Measurements from ENCODE around the gene TMEM87A.
"Not testable (repeated sequence)": the region's sequence is repeated elsewhere in the genome, so short reads cannot be mapped to it uniquely, and the experiment has no call there.

Gene TMEM87A

GRCh38 chr15:42272939-42273899 lies at the start of gene TMEM87A, which contains the start of gene GANC:
TMEM87A (minus strand) TSS chr15:42273433; CDS start chr15:42273398, 35 bp downstream.
GANC (plus strand) TSS chr15:42273201; CDS start chr15:42274482, 1,281 bp downstream.
- DNase-seq, result peak; percentile 92

DNA sequence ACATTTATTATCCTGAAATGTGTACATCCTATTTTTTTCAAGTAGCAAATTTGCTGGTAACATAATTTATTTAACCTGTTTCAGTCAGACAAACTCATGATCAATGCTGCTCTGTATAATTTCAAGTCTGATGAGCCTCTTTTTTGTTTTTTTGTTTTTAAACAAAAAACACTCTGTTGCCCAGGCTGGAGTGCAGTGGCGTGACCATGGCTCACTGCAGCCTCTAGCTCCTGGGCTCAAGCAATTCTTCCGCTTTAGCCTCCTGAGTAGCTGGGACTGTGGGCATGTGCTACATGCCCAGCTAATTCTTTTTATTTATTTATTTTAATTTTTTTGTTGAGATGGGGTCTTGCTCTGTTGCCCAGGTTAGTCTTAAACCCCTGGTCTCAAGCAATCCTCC lies 46.0 kb upstream of the TMEM87A start:
- no peak for DNase-seq

DNA sequence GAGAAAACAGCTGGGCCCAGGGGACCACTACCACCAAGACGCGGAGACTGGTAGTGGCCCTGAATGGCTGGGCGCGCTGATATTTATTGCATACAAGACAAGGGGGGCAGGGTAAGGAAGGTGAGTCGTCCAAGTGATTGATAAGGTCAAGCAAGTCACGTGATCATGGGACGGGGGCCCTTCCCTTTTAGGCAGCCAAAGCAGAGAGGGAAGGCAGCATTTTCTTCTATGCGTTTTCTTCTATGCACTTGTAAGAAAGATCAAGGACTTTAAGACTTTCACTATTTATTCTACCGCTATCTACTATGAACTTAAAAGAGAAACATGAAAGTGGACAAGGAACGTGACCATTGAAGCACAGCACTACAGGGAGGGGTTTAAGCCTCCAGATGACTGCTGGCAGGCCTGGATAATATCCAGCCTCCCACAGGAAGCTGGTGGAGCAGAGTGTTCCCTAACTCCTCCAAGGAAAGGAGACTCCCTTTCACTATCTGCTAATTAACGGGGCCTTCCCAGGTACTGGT lies 43.1 kb upstream of the TMEM87A start:
- not testable (repeated sequence) for DNase-seq

DNA sequence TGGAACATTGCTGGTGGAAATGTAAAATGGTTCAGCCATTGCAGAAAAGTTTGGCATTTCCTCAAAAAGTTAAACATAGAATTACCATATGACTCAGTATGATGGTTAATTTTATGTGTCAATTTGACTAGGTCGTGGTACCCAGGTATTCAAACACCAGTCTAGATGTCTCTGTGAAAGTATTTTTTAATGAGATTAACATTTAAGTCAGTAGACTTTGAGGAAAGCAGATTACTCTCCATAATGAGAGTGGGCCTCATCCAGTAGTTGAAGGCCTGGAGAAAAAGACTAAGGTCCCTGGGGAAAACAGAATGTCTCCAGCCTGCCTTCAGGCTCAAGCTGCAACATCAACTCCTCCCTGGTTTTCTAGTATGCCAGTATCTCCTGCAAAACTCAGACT lies 42.3 kb upstream of the TMEM87A start:
- no peak for DNase-seq

- no peak for DNase-seq
These were observed 41.6 kb upstream of the TMEM87A start for GRCh38 chr15:42314818-42315217.

GRCh38 chr15:42313463-42313862 lies 40.2 kb upstream of the TMEM87A start:
- no peak for DNase-seq

DNA sequence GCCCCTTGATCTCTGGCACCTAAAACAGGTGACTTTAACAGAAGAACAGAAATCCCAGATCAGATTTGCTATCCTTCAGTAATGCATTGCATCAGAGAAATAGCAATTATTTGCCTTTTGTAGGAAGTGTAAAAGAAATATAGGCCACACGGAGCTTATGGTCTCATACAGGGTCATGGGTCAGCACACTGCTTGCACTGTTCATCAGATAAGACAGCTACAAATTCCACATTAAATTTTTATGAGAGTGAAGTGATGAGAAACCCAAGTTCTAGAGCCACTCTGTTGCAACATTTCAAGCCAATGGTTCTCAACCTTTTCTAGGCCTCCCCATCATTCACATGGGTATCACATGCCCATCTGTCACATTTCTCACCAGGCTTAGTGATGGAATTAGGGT lies 33.4 kb upstream of the TMEM87A start:
- DNase-seq, result no peak

- not testable (repeated sequence) for DNase-seq
These were observed 27.8 kb upstream of the TMEM87A start for GRCh38 chr15:42301004-42301403.

DNA sequence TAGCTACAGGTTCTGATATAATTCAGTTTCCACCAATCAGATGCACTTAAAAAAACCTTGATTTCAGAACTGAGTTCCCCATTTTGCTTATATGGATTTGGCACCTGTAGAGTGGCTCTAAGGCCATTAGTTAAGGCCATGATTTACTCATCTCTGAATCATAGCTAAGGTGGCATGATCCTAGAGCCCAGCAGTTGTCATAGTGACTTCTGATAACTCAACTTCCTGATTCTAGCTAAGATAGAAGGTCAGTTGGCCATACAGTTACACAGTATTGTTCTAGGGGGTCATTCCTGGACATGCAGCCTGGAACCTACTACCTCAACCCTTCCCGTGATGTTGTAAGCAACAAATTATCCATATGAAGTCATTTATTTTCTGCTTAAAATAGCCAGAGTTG lies 15.9 kb upstream of the TMEM87A start:
- no peak for DNase-seq

DNA sequence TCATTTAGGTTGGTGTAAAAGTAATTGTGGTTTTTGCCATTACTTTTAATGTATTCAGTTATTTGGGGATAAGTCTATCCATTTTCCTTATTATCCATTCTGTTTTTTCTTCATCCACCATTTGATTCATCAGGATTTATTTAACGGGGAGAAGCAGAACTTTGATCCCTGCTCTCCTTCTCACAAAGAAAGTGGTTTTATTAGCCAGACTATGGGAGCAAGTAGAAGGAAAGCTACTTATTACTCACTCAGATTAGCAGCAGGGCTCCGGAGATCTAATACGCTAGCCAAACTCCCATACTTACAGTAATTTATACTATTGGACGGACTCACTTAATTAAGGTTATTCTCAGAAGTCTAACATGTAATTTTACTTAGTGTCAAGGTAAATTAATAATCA lies 14.7 kb upstream of the TMEM87A start:
- DNase-seq, result no peak

DNA sequence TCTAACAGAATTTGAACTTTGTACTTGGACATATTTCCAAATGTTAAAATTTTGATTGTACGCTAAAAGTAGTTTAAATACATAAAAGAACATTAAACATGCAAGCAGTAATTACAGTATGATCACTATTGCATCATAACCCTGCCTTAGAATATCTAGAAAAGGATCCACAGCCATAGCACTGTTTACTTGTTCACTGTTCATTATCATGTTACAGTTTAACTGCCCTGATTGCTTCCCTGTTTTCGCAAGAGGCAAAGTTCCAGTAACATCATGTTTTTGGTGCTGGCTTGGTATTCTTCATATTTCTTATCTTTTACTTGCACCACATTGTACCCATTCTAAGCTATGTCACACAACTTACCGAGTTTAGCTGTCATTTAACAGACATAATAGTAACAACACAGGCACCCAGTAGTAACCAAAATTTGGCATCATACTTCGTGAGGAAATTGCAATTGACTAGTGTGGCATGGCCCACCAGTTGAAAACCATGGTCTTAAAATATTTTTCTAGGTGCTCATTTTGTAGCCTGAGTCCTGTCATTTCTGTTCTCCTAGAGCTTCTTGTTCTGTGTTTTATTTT lies 13.3 kb upstream of the TMEM87A start:
- DNase-seq, result no peak

- DNase-seq, result no peak
These were observed 11.8 kb upstream of the TMEM87A start for GRCh38 chr15:42285034-42285433.

DNA sequence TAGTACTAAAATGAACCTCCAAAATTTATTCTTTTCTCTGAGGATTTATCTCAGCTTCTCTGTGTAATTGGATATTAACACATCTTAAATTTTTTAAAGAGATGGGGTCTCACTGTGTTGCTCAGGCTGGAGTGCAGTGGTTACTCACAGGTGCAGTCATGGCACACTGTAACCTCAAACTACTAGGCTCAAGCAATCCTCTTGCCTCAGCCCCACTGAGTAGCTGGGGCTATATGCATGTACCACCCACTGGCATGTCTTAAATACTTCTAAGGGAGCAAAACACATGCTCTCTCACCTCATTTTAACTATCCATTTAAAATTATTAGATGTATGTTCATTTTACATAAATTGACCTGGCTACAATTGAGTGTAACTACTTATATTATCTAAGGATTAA lies 11.3 kb upstream of the TMEM87A start:
- no peak for DNase-seq

- no peak for DNase-seq
These were observed 10.4 kb upstream of the TMEM87A start for GRCh38 chr15:42283671-42284070.

- DNase-seq, result no peak
These were observed 9.7 kb upstream of the TMEM87A start for GRCh38 chr15:42282926-42283325.

GRCh38 chr15:42282344-42282743 lies 9.1 kb upstream of the TMEM87A start:
- no peak for DNase-seq

GRCh38 chr15:42279234-42279723 lies 6.0 kb upstream of the TMEM87A start:
- DNase-seq, result no peak

DNA sequence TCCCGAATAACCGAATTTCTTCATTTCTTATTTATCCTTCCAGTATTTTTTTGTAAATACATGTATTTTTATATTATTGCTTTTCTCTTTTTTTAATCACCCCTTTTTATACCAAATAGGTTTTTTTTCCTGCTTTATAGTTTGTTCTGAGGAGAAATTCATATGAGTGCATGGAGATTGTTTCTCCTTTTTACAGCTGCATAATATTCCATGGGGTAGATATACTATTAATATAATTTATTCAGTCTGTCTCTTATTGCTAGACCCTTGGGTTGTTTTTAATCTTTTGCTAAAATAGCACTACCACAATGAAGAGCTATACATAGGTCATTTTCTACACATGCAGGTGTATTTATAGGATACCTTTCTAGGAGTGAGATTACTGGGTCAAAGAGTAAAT lies 3.5 kb upstream of the TMEM87A start:
- DNase-seq, result no peak

- DNase-seq, result no peak
These were observed 2.7 kb upstream of the TMEM87A start for GRCh38 chr15:42275780-42276391.

DNA sequence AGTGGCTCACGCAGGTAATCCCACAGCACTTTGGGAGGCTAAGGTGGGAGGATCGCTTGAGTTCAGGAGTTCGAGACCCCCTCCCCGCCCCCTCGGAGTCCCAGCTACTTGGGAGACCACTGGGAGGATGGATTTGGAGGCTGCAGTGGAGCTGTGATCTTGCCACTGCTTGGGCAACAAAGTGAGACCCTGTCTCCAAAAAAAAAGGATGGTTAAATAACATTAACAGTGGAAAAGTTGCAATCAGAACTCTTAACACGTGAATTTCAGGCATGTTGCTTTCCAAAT lies 1.4 kb upstream of the TMEM87A start:
- no peak for DNase-seq

GRCh38 chr15:42273900-42274701 lies 868 bp upstream of the TMEM87A start:
- peak; percentile 62 for DNase-seq

DNA sequence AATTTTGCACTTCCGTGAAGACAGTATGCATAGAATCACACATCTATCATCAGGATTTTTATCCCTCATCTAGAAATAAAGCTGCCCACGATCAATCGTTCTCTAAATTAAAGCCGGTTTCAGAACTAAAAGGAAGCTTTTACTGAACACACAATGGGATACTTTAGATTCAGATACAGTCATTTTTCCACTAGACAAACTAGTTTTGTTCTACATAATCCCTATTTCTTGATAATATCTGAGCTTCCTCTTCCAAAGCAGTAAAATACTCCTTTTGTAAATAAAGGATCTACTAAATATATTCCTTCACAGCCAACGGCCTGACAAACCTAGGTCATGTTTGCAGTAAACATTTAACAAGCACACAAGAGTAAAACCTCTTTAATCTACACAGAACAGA lies 2.2 kb downstream of the TMEM87A start:
- DNase-seq, result no peak

DNA sequence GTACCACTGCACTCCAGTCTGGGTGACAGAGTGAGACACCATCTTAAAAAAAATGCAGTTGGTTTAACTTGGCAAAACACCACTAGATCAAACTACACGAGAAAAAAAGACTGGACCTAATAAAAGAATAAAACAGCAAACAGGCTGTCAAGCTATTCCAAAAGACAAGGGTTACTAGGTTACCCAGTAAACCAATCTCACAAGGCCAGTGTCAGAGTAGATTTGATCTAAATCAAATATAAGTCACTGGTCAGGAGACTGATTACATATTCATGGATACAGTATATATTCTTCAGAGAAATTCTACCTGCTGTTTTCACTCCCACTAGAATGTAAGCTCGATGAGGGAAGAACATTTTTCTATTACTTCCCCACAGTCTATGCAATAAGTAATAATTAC lies 2.7 kb downstream of the TMEM87A start:
- no peak for DNase-seq

Measured in activated CD8-positive, alpha-beta memory T cell treated with anti-CD3 and anti-CD28 coated beads, Interleukin-2, amount 50 U/mL, for 4 hours (primary cell).